22Rv1 (cell line): ENCODE data around the gene ARHGAP9.

Experiments
- H3K27ac ChIP-seq: fragments of 450-650 bp; 2 replicates; pipeline ENCODE4 v1.5.1; 2017
- CTCF ChIP-seq: fragments of 450-650 bp; IDR thresholded peaks from 2 replicates; pipeline ENCODE4 v1.5.1; 2017; ENCODE audit warnings: mild to moderate bottlenecking
- ZFX ChIP-seq: fragments of 450-650 bp; IDR thresholded peaks from 2 replicates; pipeline ENCODE4 v1.6.1; 2017; ENCODE audit warnings: antibody characterized with exemption, borderline replicate concordance

Gene ARHGAP9

DNA sequence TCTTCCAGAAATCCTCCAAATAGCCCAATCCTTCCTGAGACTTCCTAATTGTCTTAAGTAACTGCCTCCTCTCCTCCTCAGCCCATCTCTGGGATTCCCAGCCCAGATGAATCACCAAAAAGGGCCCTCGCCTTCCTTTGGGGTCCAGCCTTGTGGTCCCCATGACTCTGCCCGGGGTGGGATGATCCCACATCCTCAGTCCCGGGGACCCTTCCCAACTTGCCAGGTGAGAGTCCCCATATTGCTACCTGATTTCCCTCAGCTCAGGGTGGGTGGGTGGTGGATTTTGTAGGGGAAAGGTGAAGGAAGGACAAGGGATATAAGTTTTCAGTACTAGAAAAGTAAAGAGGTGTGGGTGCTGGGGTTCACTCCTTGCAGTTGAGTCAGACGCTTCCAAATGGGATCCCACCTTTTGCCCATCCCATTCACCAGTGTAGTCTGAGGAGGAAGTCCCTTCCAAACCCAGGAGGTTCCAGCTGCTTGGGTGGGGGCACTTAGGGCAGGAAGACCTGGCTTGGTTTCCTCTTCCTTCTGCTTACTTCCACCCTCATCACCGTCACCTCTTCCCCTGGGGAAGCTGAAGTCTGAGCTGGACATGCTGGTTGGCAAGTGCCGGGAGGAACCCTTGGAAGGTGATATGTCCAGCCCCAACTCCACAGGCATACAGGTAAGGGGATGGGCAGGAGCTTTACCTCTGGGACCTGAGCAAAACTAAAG, 14.5 kb downstream of the ARHGAP9 start:
- TF ChIP-seq ZFX (no peak), CTCF (no peak)
- no peak overlapping the region for H3K27ac ChIP-seq

GRCh38 chr12:57464569-57464968, 15.1 kb downstream of the ARHGAP9 start:
- TF ChIP-seq CTCF, result no peak
- no peak for TF ChIP-seq ZFX

GRCh38 chr12:57462912-57463253, 16.8 kb downstream of the ARHGAP9 start:
- TF ChIP-seq CTCF, result peak; percentile 41
- no peak for TF ChIP-seq ZFX
- H3K27ac ChIP-seq, result peak overlapping the region; percentile 72

More at GRCh38 chr12:57464569-57464968, 15.1 kb downstream of the ARHGAP9 start:
- H3K27ac ChIP-seq, result no peak overlapping the region

DNA sequence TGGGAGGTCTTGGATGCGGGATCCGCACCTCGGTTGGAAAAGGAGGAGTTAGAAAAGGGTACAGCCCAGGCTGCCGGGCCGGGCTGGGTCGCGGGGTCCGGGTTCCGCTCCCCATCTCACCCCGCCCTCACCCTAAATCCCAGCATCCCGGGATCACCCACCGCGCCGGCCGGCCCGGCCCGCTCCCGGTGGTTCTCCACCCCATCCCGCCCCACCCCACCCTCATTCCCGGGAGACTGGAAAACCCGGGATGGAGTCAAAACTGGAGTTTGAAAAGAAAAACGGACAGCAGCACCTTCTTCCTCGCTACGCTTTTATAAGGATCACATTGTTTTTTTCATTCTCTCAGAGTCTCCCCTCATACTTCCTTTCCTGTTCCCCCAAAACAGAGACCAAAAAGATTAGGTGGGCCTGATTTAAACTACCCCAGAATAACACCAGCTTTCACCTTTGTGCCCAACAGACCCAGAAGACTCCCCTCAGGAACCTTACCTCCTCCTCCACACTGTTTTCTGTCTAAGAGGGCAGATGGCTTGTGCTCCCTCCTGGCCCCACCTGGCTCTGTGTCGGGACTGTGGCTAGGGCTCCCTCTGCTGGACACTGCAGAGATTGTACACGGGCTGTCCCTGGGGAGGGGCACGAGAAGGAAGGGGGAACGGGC, 17.3 kb downstream of the ARHGAP9 start:
- peak overlapping the region; percentile 72 for H3K27ac ChIP-seq
- TF ChIP-seq CTCF (peak; percentile 100), ZFX (no peak)

- TF ChIP-seq CTCF (no peak), ZFX (no peak)
- peak overlapping the region; percentile 72 for H3K27ac ChIP-seq
These were observed 17.8 kb downstream of the ARHGAP9 start for GRCh38 chr12:57461917-57462250.

DNA sequence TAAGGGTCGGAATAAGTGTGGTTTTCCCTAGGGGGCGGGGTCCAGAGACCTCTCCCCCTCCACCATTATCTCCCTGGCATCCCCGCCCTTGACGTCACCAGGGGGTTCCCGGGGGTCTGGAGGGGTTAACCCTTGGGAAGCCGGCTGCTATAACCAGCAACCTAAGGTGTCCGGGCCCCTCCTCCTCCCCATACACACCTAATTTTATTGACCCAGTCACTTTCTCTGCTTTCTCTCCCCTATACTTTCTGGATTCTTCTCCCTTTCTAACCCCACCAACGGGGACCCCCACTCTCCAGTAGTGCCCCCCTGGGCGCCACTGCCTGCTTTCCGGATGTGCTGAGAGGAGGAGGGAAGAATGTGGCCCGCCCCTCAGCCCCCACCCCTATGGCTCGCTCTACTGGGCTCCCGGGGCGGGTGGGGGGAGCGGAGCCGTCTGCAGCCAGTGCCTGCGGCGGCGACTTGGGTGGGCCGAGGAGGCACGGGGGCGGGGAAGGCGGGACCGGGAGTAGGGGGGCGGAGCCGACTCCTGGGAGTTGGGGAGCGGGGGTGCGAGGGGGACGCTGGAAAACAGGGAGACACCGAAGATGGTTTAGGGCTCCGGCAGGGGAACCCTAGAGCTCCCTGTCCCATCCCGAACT, 18.3 kb downstream of the ARHGAP9 start:
- TF ChIP-seq ZFX (no peak), CTCF (no peak)
- peak overlapping the region; percentile 72 for H3K27ac ChIP-seq

DNA sequence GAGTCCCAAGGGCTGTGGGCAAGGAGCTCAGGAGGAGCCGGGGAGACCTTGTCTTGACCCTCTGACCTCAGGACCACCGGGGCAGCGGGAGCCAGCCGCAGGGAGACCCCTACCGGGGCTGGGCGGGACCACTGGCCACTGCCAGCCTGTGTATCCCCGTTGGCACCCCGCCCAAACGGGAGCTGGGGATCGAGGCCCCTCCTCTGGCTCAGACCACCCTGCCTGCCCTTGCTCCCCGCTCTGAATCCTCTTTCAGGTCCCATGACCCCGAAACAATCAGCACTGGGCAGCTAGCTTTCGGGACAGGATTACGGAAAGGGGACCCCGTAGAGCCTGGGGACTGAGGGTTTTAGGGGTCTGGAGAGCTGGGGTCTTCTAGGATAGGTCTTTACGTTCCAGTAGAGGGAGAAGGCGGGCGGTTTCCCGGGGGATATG, 18.8 kb downstream of the ARHGAP9 start:
- H3K27ac ChIP-seq, result peak overlapping the region; percentile 72
- TF ChIP-seq ZFX (no peak), CTCF (peak; percentile 14; the same call in 1 of the 2 replicates)
